GM12878 (cell line): ENCODE measurements around the gene KDM3B. TPM values are rescaled to one million over a fixed set of nuclear protein-coding genes. Genes with fewer than 3 reads are reported as not detected.
A peak's percentile ranks its signal among the peaks of the same experiment; 100 is the strongest.

ENCODE experiments used
- CBX3 ChIP-seq: fragments of 200-600 bp; sonication (generic); IDR thresholded peaks from 2 replicates; pipeline ENCODE4 v1.6.1; 2016; ENCODE audit warnings: low read depth, borderline replicate concordance
- CEBPB ChIP-seq, 2 experiments: fragments of 150-350 bp in 1 of 2; IDR thresholded peaks; 2 replicates each; pipeline ENCODE4 v1.6.1; 2012 to 2014; ENCODE audit warnings: low read depth in 2 of 2, low read length in 2 of 2, borderline replicate concordance in 1 of 2, inconsistent platforms in 1 of 2
- DPF2 ChIP-seq: fragments of 450-650 bp; IDR thresholded peaks from 2 replicates; pipeline ENCODE4 v1.6.1; 2017; ENCODE audit warnings: mild to moderate bottlenecking
- EZH2 ChIP-seq: IDR thresholded peaks from 2 replicates; pipeline ENCODE4 v1.6.1; 2012; ENCODE audit warnings: low read depth, mild to moderate bottlenecking, control low read depth, inconsistent platforms, low read length, borderline replicate concordance; ENCODE audit not compliant: control insufficient read depth
- GABPA ChIP-seq: IDR thresholded peaks from 2 replicates; pipeline ENCODE4 v1.6.1; 2014; ENCODE audit warnings: antibody characterized with exemption, low read depth, mild to moderate bottlenecking, inconsistent platforms
- GATAD2B ChIP-seq: fragments of 450-650 bp; conservative IDR thresholded peaks from 2 replicates; pipeline ENCODE4 v1.6.1; 2017; ENCODE audit warnings: low read depth, mild to moderate bottlenecking, moderate library complexity
- HDAC6 ChIP-seq: fragments of 200-600 bp; sonication (generic); IDR thresholded peaks from one replicate; pipeline ENCODE4 v1.8.0; 2017; ENCODE audit warnings: antibody characterized with exemption; ENCODE audit not compliant: unreplicated experiment
- IRF4 ChIP-seq: IDR thresholded peaks from 2 replicates; pipeline ENCODE4 v1.6.1; 2011; ENCODE audit warnings: low read depth, low read length
- KDM1A ChIP-seq: fragments of 200-600 bp; sonication (generic); IDR thresholded peaks from 2 replicates; pipeline ENCODE4 v1.6.1; 2016; ENCODE audit warnings: borderline replicate concordance
- KLF5 ChIP-seq: fragments of 450-650 bp; IDR thresholded peaks from 2 replicates; pipeline ENCODE4 v1.6.1; 2014; ENCODE audit warnings: mild to moderate bottlenecking; ENCODE audit not compliant: partially characterized antibody
- MTA2 ChIP-seq: fragments of 450-650 bp; IDR thresholded peaks from 2 replicates; pipeline ENCODE4 v1.6.1; 2016; ENCODE audit warnings: low read depth, mild to moderate bottlenecking, moderate library complexity
- MTA3 ChIP-seq: IDR thresholded peaks from 2 replicates; pipeline ENCODE4 v1.6.1; 2012; ENCODE audit warnings: low read length, inconsistent platforms, borderline replicate concordance
- NBN ChIP-seq: fragments of 450-650 bp; IDR thresholded peaks from 2 replicates; pipeline ENCODE4 v1.6.1; 2016
- NFYA ChIP-seq: IDR thresholded peaks from 2 replicates; pipeline ENCODE4 v1.6.1; 2011; ENCODE audit warnings: low read depth, mild to moderate bottlenecking, low read length, improper control_type of control experiment, borderline replicate concordance
- NR2C2 ChIP-seq: IDR thresholded peaks from 2 replicates; pipeline ENCODE4 v1.6.1; 2011; ENCODE audit warnings: borderline replicate concordance, low read depth; ENCODE audit not compliant: control insufficient read depth, insufficient read length
- PML ChIP-seq: IDR thresholded peaks from 2 replicates; pipeline ENCODE4 v1.6.1; 2012; ENCODE audit warnings: low read length, inconsistent platforms
- RAD21 ChIP-seq: IDR thresholded peaks from 2 replicates; pipeline ENCODE4 v1.6.1; 2011; ENCODE audit warnings: mild to moderate bottlenecking, low read depth, low read length, moderate library complexity; ENCODE audit not compliant: insufficient read depth
- RCOR1 ChIP-seq: conservative IDR thresholded peaks from 2 replicates; pipeline ENCODE4 v1.6.1; 2012; ENCODE audit warnings: low read depth, low read length, improper control_type of control experiment
- RUNX3 ChIP-seq: IDR thresholded peaks from 2 replicates; pipeline ENCODE4 v1.6.1; 2012; ENCODE audit warnings: low read length, inconsistent platforms
- SMARCA5 ChIP-seq: fragments of 450-650 bp; IDR thresholded peaks from 2 replicates; pipeline ENCODE4 v1.6.1; 2017; ENCODE audit warnings: mild to moderate bottlenecking
- SPI1 ChIP-seq: IDR thresholded peaks from 2 replicates; pipeline ENCODE4 v1.6.1; 2011; ENCODE audit warnings: low read depth, mild to moderate bottlenecking, low read length, moderate library complexity, borderline replicate concordance; ENCODE audit not compliant: insufficient read depth
- YY1 ChIP-seq: IDR thresholded peaks from 2 replicates; pipeline ENCODE4 v1.6.1; 2011; ENCODE audit warnings: low read depth, mild to moderate bottlenecking, low read length
- ZNF24 ChIP-seq: fragments of 450-650 bp; IDR thresholded peaks from 2 replicates; pipeline ENCODE4 v1.6.1; 2017; ENCODE audit warnings: antibody characterized with exemption, mild to moderate bottlenecking
- ZNF384 ChIP-seq: IDR thresholded peaks from 2 replicates; pipeline ENCODE4 v1.6.1; 2012; ENCODE audit warnings: low read depth, mild to moderate bottlenecking, low read length, improper control_type of control experiment, borderline replicate concordance
- ZNF622 ChIP-seq: fragments of 450-650 bp; IDR thresholded peaks from 2 replicates; pipeline ENCODE4 v1.6.1; 2017; ENCODE audit warnings: mild to moderate bottlenecking, inconsistent platforms
- polyA plus RNA-seq, 11 experiments: library from polyadenylated mRNA; depleted of rRNA in 4 of 11; unstranded in 6 of 11; stranded (reverse) in 5 of 11; fragments of >200 nt; fragmentation: Nextera tagmentation in 4 of 11; fragmentation: Illumina TruSeq in 1 of 11; extraction: Ambion mirVana in 4 of 11; extraction: Trizol in 1 of 11; gene quantifications; 1 replicate in 1 of 11; 2 replicates in 10 of 11; pipeline versions ENCODE4 v1.2.1 to v1.2.3, GENCODE V29; 2011 to 2016; ENCODE audit warnings: inconsistent platforms in 2 of 11, missing spikeins in 2 of 11, low read depth in 1 of 11
- total RNA-seq, 4 experiments: library from RNA; depleted of rRNA in 3 of 4; stranded (reverse); fragments of >200 nt in 3 of 4; fragmentation: Illumina TruSeq in 1 of 4; extraction: Trizol in 1 of 4; gene quantifications; 2 replicates each; pipeline versions ENCODE4 v1.2.1 to v1.2.3, GENCODE V29; 2013 to 2021
- TF ChIP-seq, protein P1 (sequence below): IDR thresholded peaks from 2 replicates; pipeline ENCODE4 v1.6.1; 2011; ENCODE audit warnings: borderline replicate concordance, low read depth, mild to moderate bottlenecking, moderate library complexity, low read length; ENCODE audit not compliant: insufficient read depth, poor library complexity, severe bottlenecking
- TF ChIP-seq, protein P2 (sequence below): fragments of 450-650 bp; IDR thresholded peaks from 2 replicates; pipeline ENCODE4 v1.6.1; 2017; ENCODE audit warnings: mild to moderate bottlenecking, low read depth, inconsistent platforms; ENCODE audit not compliant: poor library complexity, severe bottlenecking
- TF ChIP-seq, protein P3 (sequence below): fragments of 450-650 bp; IDR thresholded peaks from 2 replicates; pipeline ENCODE4 v1.6.1; 2014; ENCODE audit warnings: mild to moderate bottlenecking

KDM3B gene
- total and polyA plus RNA-seq, 10 of the 15 experiments (the other 5 are each of a cell fraction or from before 2014, with no cell fraction given), result 8.5 to 45.7 (median 29.0) TPM

DNA sequence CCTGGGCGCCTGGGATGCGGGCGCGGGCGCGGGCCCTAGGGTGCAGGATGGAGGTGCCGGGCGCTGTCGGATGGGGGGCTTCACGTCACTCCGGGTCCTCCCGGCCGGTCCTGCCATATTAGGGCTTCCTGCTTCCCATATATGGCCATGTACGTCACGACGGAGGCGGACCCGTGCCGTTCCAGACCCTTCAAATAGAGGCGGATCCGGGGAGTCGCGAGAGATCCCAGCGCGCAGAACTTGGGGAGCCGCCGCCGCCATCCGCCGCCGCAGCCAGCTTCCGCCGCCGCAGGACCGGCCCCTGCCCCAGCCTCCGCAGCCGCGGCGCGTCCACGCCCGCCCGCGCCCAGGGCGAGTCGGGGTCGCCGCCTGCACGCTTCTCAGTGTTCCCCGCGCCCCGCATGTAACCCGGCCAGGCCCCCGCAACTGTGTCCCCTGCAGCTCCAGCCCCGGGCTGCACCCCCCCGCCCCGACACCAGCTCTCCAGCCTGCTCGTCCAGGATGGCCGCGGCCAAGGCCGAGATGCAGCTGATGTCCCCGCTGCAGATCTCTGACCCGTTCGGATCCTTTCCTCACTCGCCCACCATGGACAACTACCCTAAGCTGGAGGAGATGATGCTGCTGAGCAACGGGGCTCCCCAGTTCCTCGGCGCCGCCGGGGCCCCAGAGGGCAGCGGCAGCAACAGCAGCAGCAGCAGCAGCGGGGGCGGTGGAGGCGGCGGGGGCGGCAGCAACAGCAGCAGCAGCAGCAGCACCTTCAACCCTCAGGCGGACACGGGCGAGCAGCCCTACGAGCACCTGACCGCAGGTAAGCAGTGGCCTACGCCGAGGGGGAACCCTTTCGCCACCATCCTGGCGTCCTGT is 113.0 kb downstream of the KDM3B start, which contains the start of gene EGR1 (continued):
- TF ChIP-seq ZNF24 (no peak), RCOR1 (no peak), MTA3 (no peak), DPF2 (peak; percentile 31), ZNF622 (no peak), GABPA (no peak), NBN (0 out of 2 replicates have a peak, but pooled peaks have one; percentile 25), IRF4 (no peak), SPI1 (no peak), KLF5 (peak; percentile 28), CEBPB (IDR thresholded peaks at IDR 0.05; ENCODE audit: borderline replicate concordance in 1 of 2, low read depth in 2 of 2, low read length in 2 of 2) (no peak), RAD21 (no peak), GATAD2B (peak; percentile 63; the same call in 1 of the 2 replicates), CBX3 (no peak), PML (peak; percentile 93), EZH2 (no peak), SMARCA5 (0 out of 2 replicates have a peak, but pooled peaks have one; percentile 45), HDAC6 (no peak), RUNX3 (peak; percentile 52), ZNF384 (no peak), KDM1A (no peak), NR2C2 (no peak), NFYA (no peak), YY1 (no peak), MTA2 (no peak)
- TF ChIP-seq, protein P1, sequence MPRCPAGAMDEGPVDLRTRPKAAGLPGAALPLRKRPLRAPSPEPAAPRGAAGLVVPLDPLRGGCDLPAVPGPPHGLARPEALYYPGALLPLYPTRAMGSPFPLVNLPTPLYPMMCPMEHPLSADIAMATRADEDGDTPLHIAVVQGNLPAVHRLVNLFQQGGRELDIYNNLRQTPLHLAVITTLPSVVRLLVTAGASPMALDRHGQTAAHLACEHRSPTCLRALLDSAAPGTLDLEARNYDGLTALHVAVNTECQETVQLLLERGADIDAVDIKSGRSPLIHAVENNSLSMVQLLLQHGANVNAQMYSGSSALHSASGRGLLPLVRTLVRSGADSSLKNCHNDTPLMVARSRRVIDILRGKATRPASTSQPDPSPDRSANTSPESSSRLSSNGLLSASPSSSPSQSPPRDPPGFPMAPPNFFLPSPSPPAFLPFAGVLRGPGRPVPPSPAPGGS, result no peak
- TF ChIP-seq, protein P2, sequence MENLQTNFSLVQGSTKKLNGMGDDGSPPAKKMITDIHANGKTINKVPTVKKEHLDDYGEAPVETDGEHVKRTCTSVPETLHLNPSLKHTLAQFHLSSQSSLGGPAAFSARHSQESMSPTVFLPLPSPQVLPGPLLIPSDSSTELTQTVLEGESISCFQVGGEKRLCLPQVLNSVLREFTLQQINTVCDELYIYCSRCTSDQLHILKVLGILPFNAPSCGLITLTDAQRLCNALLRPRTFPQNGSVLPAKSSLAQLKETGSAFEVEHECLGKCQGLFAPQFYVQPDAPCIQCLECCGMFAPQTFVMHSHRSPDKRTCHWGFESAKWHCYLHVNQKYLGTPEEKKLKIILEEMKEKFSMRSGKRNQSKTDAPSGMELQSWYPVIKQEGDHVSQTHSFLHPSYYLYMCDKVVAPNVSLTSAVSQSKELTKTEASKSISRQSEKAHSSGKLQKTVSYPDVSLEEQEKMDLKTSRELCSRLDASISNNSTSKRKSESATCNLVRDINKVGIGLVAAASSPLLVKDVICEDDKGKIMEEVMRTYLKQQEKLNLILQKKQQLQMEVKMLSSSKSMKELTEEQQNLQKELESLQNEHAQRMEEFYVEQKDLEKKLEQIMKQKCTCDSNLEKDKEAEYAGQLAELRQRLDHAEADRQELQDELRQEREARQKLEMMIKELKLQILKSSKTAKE, result no peak
- TF ChIP-seq, protein P3, sequence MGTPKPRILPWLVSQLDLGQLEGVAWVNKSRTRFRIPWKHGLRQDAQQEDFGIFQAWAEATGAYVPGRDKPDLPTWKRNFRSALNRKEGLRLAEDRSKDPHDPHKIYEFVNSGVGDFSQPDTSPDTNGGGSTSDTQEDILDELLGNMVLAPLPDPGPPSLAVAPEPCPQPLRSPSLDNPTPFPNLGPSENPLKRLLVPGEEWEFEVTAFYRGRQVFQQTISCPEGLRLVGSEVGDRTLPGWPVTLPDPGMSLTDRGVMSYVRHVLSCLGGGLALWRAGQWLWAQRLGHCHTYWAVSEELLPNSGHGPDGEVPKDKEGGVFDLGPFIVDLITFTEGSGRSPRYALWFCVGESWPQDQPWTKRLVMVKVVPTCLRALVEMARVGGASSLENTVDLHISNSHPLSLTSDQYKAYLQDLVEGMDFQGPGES, result 0 out of 2 replicates have a peak, but pooled peaks have one; percentile 29
